NCI-H2081 (cell line): ENCODE results near the gene RABL3.
A peak's percentile ranks its signal among the peaks of the same experiment; 100 is the strongest.
"Not testable (repeated sequence)": the region's sequence is repeated elsewhere in the genome, so short reads cannot be mapped to it uniquely, and the experiment has no call there.

Source experiments
- DNase-seq, 2 experiments: peaks; one replicate each; lab custom pipeline; 2025; lab: John Stamatoyannopoulos, UW

Gene RABL3

GRCh38 chr3:120745466-120745865 is 3.1 kb upstream of the RABL3 start:
- no peak for DNase-seq

- no peak for DNase-seq
Observed at GRCh38 chr3:120743556-120744195, 1.4 kb upstream of the RABL3 start.

- DNase-seq = no peak
Observed at GRCh38 chr3:120742849-120743365, 591 bp upstream of the RABL3 start.

- peak in 1 of 2 experiments; percentile 75 for DNase-seq
Observed at GRCh38 chr3:120741837-120742197, 499 bp downstream of the RABL3 start.

- no peak for DNase-seq
Observed at GRCh38 chr3:120741320-120741719, 996 bp downstream of the RABL3 start.

GRCh38 chr3:120738006-120738405 is 4.3 kb downstream of the RABL3 start:
- DNase-seq = not testable (repeated sequence)

GRCh38 chr3:120730576-120731542 is 11.5 kb downstream of the RABL3 start:
- no peak for DNase-seq

- no peak for DNase-seq
Observed at GRCh38 chr3:120726791-120727190, 15.5 kb downstream of the RABL3 start.

- DNase-seq = not testable (repeated sequence)
Observed at GRCh38 chr3:120719167-120719834, 23.0 kb downstream of the RABL3 start.

- no peak for DNase-seq
Observed at GRCh38 chr3:120713262-120713661, 29.1 kb downstream of the RABL3 start.

GRCh38 chr3:120710369-120710768 is 31.9 kb downstream of the RABL3 start:
- no peak for DNase-seq

GRCh38 chr3:120708408-120708807 is 33.9 kb downstream of the RABL3 start:
- no peak for DNase-seq

GRCh38 chr3:120706950-120707349 is 35.4 kb downstream of the RABL3 start:
- DNase-seq = no peak

- DNase-seq = no peak
Observed at GRCh38 chr3:120705884-120706582, 36.3 kb downstream of the RABL3 start.

- DNase-seq = no peak
Observed at GRCh38 chr3:120699333-120699732, 43.0 kb downstream of the RABL3 start.

- DNase-seq = peak; percentile 54 to 86
Observed at GRCh38 chr3:120693439-120694171, 48.7 kb downstream of the RABL3 start.

GRCh38 chr3:120689395-120689794 is 52.9 kb downstream of the RABL3 start:
- DNase-seq = no peak

- DNase-seq = no peak
Observed at GRCh38 chr3:120688121-120688520, 54.2 kb downstream of the RABL3 start.

GRCh38 chr3:120685411-120685810 is 56.9 kb downstream of the RABL3 start:
- no peak for DNase-seq

- no peak for DNase-seq
Observed at GRCh38 chr3:120684896-120685295, 57.4 kb downstream of the RABL3 start.

GRCh38 chr3:120683671-120684301 is 58.5 kb downstream of the RABL3 start:
- DNase-seq = no peak
